Activated B cell treated with CpG ODN at 0.5 μM for 24 hours (primary cell): ENCODE data around the gene ATP8A2. TPM values are rescaled to one million over a fixed set of nuclear protein-coding genes. Genes with fewer than 3 reads are reported as not detected.

Experiments
- ATAC-seq: fragments of 200-7000 bp; cut with Tn5 transposase; one replicate; pipeline ENCODE4 v1.10.0; 2021; ENCODE audit warnings: low read depth, mild to moderate bottlenecking, moderate library complexity
- CTCF ChIA-PET: fragments of 350-600 bp; sonication (Branson Sonifier 250); formaldehyde crosslinking; loops from one replicate; lab custom pipeline; 2021; ENCODE audit warnings: antibody characterized with exemption; lab: Charles Lee
- POLR2A ChIA-PET: fragments of 350-600 bp; sonication (Branson Sonifier 250); formaldehyde crosslinking; loops from one replicate; lab custom pipeline; 2021; ENCODE audit warnings: antibody characterized with exemption; lab: Charles Lee
- DNase-seq: peaks from one replicate; pipeline ENCODE4 v3.0.0; 2022
- H3K27ac Mint-ChIP-seq: one replicate; pipeline ENCODE4 v1.8.0; 2020; ENCODE audit warnings: mixed read lengths
- H3K27me3 Mint-ChIP-seq: one replicate; pipeline ENCODE4 v1.8.0; 2021; ENCODE audit warnings: mixed read lengths
- H3K36me3 Mint-ChIP-seq: one replicate; pipeline ENCODE4 v1.8.0; 2021; ENCODE audit warnings: low read depth, mixed read lengths
- H3K4me1 Mint-ChIP-seq: one replicate; pipeline ENCODE4 v1.8.0; 2021; ENCODE audit warnings: mixed read lengths
- H3K4me3 Mint-ChIP-seq: one replicate; pipeline ENCODE4 v1.8.0; 2020; ENCODE audit warnings: mild to moderate bottlenecking, mixed read lengths
- H3K9me3 Mint-ChIP-seq: one replicate; pipeline ENCODE4 v1.8.0; 2020; ENCODE audit warnings: mixed read lengths
- CTCF ChIP-seq: fragments of 200-600 bp; IDR thresholded peaks from one replicate; pipeline ENCODE4 v1.8.0; 2022; ENCODE audit warnings: antibody characterized with exemption, mild to moderate bottlenecking
- intact Hi-C: fragments of 100-400 bp; cut with micrococcal nuclease; formaldehyde crosslinking; loops from one replicate; pipeline ENCODE4 v1.15.1; 2024
- total RNA-seq: library from RNA; stranded (reverse); gene quantifications from 2 replicates; pipeline ENCODE4 v1.2.3, GENCODE V29; 2022

Gene ATP8A2
- total RNA-seq, 1 donor from 2014 or later = not detected

GRCh38 chr13:25977216-25977615, 605.4 kb downstream of the ATP8A2 start:
- CTCF ChIA-PET = no interaction called here
- ATAC-seq = no peak
- H3K27ac Mint-ChIP-seq = no peak overlapping the region
- DNase-seq = no peak
- H3K4me3 Mint-ChIP-seq = no peak overlapping the region
- no peak for TF ChIP-seq CTCF
- no peaks in the 10 kb centered on the region for H3K36me3 Mint-ChIP-seq
- H3K9me3 Mint-ChIP-seq = no peaks in the 10 kb centered on the region
- peaks cover 2% of the 10 kb centered on the region for H3K4me1 Mint-ChIP-seq
- POLR2A ChIA-PET = no interaction called here
- intact Hi-C loops = no loop called here
- peaks cover 20% of the 10 kb centered on the region for H3K27me3 Mint-ChIP-seq

GRCh38 chr13:25977671-25978070, 605.9 kb downstream of the ATP8A2 start:
- H3K4me3 Mint-ChIP-seq = no peak overlapping the region
- peaks cover 2% of the 10 kb centered on the region for H3K4me1 Mint-ChIP-seq
- H3K36me3 Mint-ChIP-seq = no peaks in the 10 kb centered on the region
- no peaks in the 10 kb centered on the region for H3K9me3 Mint-ChIP-seq
- ChIA-PET POLR2A (no interaction called here), CTCF (no interaction called here)
- TF ChIP-seq CTCF = no peak
- DNase-seq (no peak), ATAC-seq (no peak)
- H3K27me3 Mint-ChIP-seq = peaks cover 20% of the 10 kb centered on the region
- no peak overlapping the region for H3K27ac Mint-ChIP-seq
- intact Hi-C loops = no loop called here

- no peak for TF ChIP-seq CTCF
- intact Hi-C loops = no loop called here
- Mint-ChIP-seq H3K27me3 (peaks cover 20% of the 10 kb centered on the region), H3K36me3 (no peaks in the 10 kb centered on the region), H3K27ac (no peak overlapping the region), H3K4me1 (peaks cover 2% of the 10 kb centered on the region), H3K4me3 (no peak overlapping the region), H3K9me3 (no peaks in the 10 kb centered on the region)
- ChIA-PET POLR2A (no interaction called here), CTCF (no interaction called here)
- ATAC-seq = no peak
- DNase-seq = no peak
Observed at GRCh38 chr13:25978961-25979360, 607.2 kb downstream of the ATP8A2 start.

GRCh38 chr13:25979371-25979770, 607.6 kb downstream of the ATP8A2 start:
- H3K4me1 Mint-ChIP-seq = peaks cover 2% of the 10 kb centered on the region
- no peak overlapping the region for H3K27ac Mint-ChIP-seq
- ChIA-PET CTCF (no interaction called here), POLR2A (no interaction called here)
- no peak for ATAC-seq
- TF ChIP-seq CTCF = no peak
- no peaks in the 10 kb centered on the region for H3K36me3 Mint-ChIP-seq
- peaks cover 20% of the 10 kb centered on the region for H3K27me3 Mint-ChIP-seq
- no peak for DNase-seq
- H3K9me3 Mint-ChIP-seq = no peaks in the 10 kb centered on the region
- intact Hi-C loops = no loop called here
- H3K4me3 Mint-ChIP-seq = no peak overlapping the region

- DNase-seq (no peak), ATAC-seq (no peak)
- intact Hi-C loops = no loop called here
- Mint-ChIP-seq H3K4me1 (peaks cover 2% of the 10 kb centered on the region), H3K4me3 (no peak overlapping the region), H3K36me3 (no peaks in the 10 kb centered on the region), H3K27ac (no peak overlapping the region), H3K27me3 (peaks cover 13% of the 10 kb centered on the region), H3K9me3 (no peaks in the 10 kb centered on the region)
- POLR2A ChIA-PET = no interaction called here
- CTCF ChIA-PET = no interaction called here
- no peak for TF ChIP-seq CTCF
Observed at GRCh38 chr13:25980255-25980654, 608.5 kb downstream of the ATP8A2 start.
